Caco-2 (cell line): Measurements from ENCODE around the gene HEXB. TPM values are rescaled to one million over a fixed set of nuclear protein-coding genes. Genes with fewer than 3 reads are reported as not detected.

Experiments used
- BruUV-seq: library from RNA; stranded (reverse); fragments of 400-500 nt; replicated peaks from 2 replicates; lab custom pipeline; 2021; lab: Mats Ljungman, UMichigan
- CTCF ChIA-PET: fragments of 300-600 bp; sonication (Branson Sonifier 250); formaldehyde crosslinking; loops from one replicate; lab custom pipeline; 2022; ENCODE audit warnings: antibody characterized with exemption; lab: Charles Lee
- POLR2A ChIA-PET: fragments of 300-600 bp; sonication (Branson Sonifier 250); formaldehyde crosslinking; loops from one replicate; lab custom pipeline; 2022; ENCODE audit warnings: antibody characterized with exemption; lab: Charles Lee
- DNase-seq, 2 experiments: peaks; one replicate each; pipeline versions ENCODE4 v3.0.0 to v3.0.0-alpha.2; 2020 to 2022
- H3K27me3 ChIP-seq: replicated peaks from 2 replicates; pipeline ENCODE4 v1.6.0; 2011; ENCODE audit warnings: low read length; ENCODE audit not compliant: control insufficient read depth, insufficient read depth
- H3K36me3 ChIP-seq: 2 replicates; pipeline ENCODE4 v1.5.1; 2011; ENCODE audit warnings: low read length; ENCODE audit not compliant: control insufficient read depth, insufficient read depth
- H3K4me1 ChIP-seq: fragments of 250-450 bp; sonication (Bioruptor Pico); 2 replicates; pipeline ENCODE4 v1.5.1; 2020; ENCODE audit warnings: mild to moderate bottlenecking
- H3K4me3 ChIP-seq: 2 replicates; pipeline ENCODE4 v1.5.1; 2011; ENCODE audit warnings: low read depth, mild to moderate bottlenecking, control low read depth, low read length
- H3K9me3 ChIP-seq: fragments of 250-450 bp; sonication (Bioruptor Pico); 2 replicates; pipeline ENCODE4 v1.5.1; 2020; ENCODE audit warnings: mild to moderate bottlenecking, moderate library complexity
- H3K27ac Mint-ChIP-seq: one replicate; pipeline ENCODE4 v1.8.0; 2022; ENCODE audit warnings: mixed read lengths; ENCODE audit not compliant: unreplicated experiment
- H3K27me3 Mint-ChIP-seq: one replicate; pipeline ENCODE4 v1.8.0; 2022; ENCODE audit warnings: mixed read lengths; ENCODE audit not compliant: insufficient read depth, unreplicated experiment
- H3K36me3 Mint-ChIP-seq: one replicate; pipeline ENCODE4 v1.8.0; 2022; ENCODE audit warnings: mild to moderate bottlenecking, mixed read lengths; ENCODE audit not compliant: insufficient read depth, unreplicated experiment
- H3K4me1 Mint-ChIP-seq: one replicate; pipeline ENCODE4 v1.8.0; 2022; ENCODE audit warnings: low read depth, mixed read lengths; ENCODE audit not compliant: unreplicated experiment
- H3K4me3 Mint-ChIP-seq: one replicate; pipeline ENCODE4 v1.8.0; 2022; ENCODE audit warnings: mild to moderate bottlenecking, moderate library complexity, mixed read lengths; ENCODE audit not compliant: unreplicated experiment
- H3K9me3 Mint-ChIP-seq: one replicate; pipeline ENCODE4 v1.8.0; 2022; ENCODE audit warnings: mixed read lengths; ENCODE audit not compliant: unreplicated experiment
- CTCF ChIP-seq, 2 experiments: fragments of 200-600 bp in 1 of 2; IDR thresholded peaks; 1 replicate in 1 of 2; 2 replicates in 1 of 2; pipeline versions ENCODE4 v1.5.1 to v1.8.0; 2011 to 2022; ENCODE audit warnings: antibody characterized with exemption in 1 of 2, control low read depth in 1 of 2, inconsistent platforms in 1 of 2, low read depth in 1 of 2, low read length in 1 of 2, mild to moderate bottlenecking in 1 of 2, moderate library complexity in 1 of 2; ENCODE audit not compliant: insufficient read depth in 1 of 2, severe bottlenecking in 1 of 2, unreplicated experiment in 1 of 2
- intact Hi-C: fragments of 100-400 bp; cut with micrococcal nuclease; formaldehyde crosslinking; loops from one replicate; pipeline ENCODE4 v1.10.0; 2022; ENCODE audit not compliant: unreplicated experiment
- total RNA-seq: library from RNA; stranded (reverse); gene quantifications from 2 replicates; pipeline ENCODE4 v1.2.3, GENCODE V29; 2022

HEXB gene
- total RNA-seq, 1 experiment from 2014 or later = 217 TPM

GRCh38 chr5:74665816-74666215 lies 19.2 kb upstream of the HEXB start:
- Mint-ChIP-seq H3K27me3 (no peaks in the 10 kb centered on the region), H3K9me3 (no peaks in the 10 kb centered on the region), H3K4me3 (no peak overlapping the region), H3K36me3 (no peaks in the 10 kb centered on the region), H3K27ac (no peak overlapping the region), H3K4me1 (peaks cover 11% of the 10 kb centered on the region)
- Histone ChIP-seq H3K4me1 (no peaks in the 10 kb centered on the region), H3K9me3 (no peaks in the 10 kb centered on the region; the same call in 1 of the 2 replicates), H3K36me3 (no peaks in the 10 kb centered on the region), H3K27me3 (no peaks in the 10 kb centered on the region), H3K4me3 (no peak overlapping the region)
- no peak for DNase-seq
- CTCF ChIA-PET = no interaction called here
- intact Hi-C loops = no loop called here
- no peak for TF ChIP-seq CTCF (IDR thresholded peaks at IDR 0.05; ENCODE audit: insufficient read depth in 1 of 2, low read depth in 1 of 2, low read length in 1 of 2, severe bottlenecking in 1 of 2, unreplicated experiment in 1 of 2)
- POLR2A ChIA-PET = no interaction called here
- no TSS peak for BruUV-seq

- Mint-ChIP-seq H3K27me3 (no peaks in the 10 kb centered on the region), H3K36me3 (no peaks in the 10 kb centered on the region), H3K4me1 (peaks cover 11% of the 10 kb centered on the region), H3K4me3 (no peak overlapping the region), H3K9me3 (no peaks in the 10 kb centered on the region), H3K27ac (no peak overlapping the region)
- TF ChIP-seq CTCF (IDR thresholded peaks at IDR 0.05; ENCODE audit: insufficient read depth in 1 of 2, low read depth in 1 of 2, low read length in 1 of 2, severe bottlenecking in 1 of 2, unreplicated experiment in 1 of 2) = no peak
- H3K4me3 ChIP-seq = no peak overlapping the region
- no peaks in the 10 kb centered on the region for H3K27me3 ChIP-seq
- intact Hi-C loops = no loop called here
- POLR2A ChIA-PET = no interaction called here
- H3K36me3 ChIP-seq = no peaks in the 10 kb centered on the region
- H3K4me1 ChIP-seq = no peaks in the 10 kb centered on the region
- CTCF ChIA-PET = no interaction called here
- no TSS peak for BruUV-seq
- DNase-seq = no peak
- no peaks in the 10 kb centered on the region; the same call in 1 of the 2 replicates for H3K9me3 ChIP-seq
These were observed 17.6 kb upstream of the HEXB start for GRCh38 chr5:74667396-74667795.

- BruUV-seq = no TSS peak
- Histone ChIP-seq H3K4me1 (no peaks in the 10 kb centered on the region; the same call in 1 of the 2 replicates), H3K9me3 (no peaks in the 10 kb centered on the region; the same call in 1 of the 2 replicates), H3K4me3 (no peak overlapping the region), H3K27me3 (no peaks in the 10 kb centered on the region), H3K36me3 (no peaks in the 10 kb centered on the region)
- H3K9me3 Mint-ChIP-seq = no peaks in the 10 kb centered on the region
- no peak overlapping the region for H3K4me3 Mint-ChIP-seq
- intact Hi-C loops = no loop called here
- DNase-seq = no peak
- ChIA-PET POLR2A (no interaction called here), CTCF (no interaction called here)
- no peaks in the 10 kb centered on the region for H3K36me3 Mint-ChIP-seq
- no peaks in the 10 kb centered on the region for H3K27me3 Mint-ChIP-seq
- TF ChIP-seq CTCF (IDR thresholded peaks at IDR 0.05; ENCODE audit: insufficient read depth in 1 of 2, low read depth in 1 of 2, low read length in 1 of 2, severe bottlenecking in 1 of 2, unreplicated experiment in 1 of 2) = no peak
- peaks cover 18% of the 10 kb centered on the region for H3K4me1 Mint-ChIP-seq
- H3K27ac Mint-ChIP-seq = no peak overlapping the region
These were observed 15.2 kb upstream of the HEXB start for GRCh38 chr5:74669821-74670220.
